Measurements from ENCODE around the gene LZTR1. TPM values are rescaled to one million over a fixed set of nuclear protein-coding genes. Genes with fewer than 3 reads are reported as not detected.

Gene LZTR1
- total RNA-seq, 3 donors from 2014 or later, result 37.6 to 59.0 (median 46.2) TPM

DNA sequence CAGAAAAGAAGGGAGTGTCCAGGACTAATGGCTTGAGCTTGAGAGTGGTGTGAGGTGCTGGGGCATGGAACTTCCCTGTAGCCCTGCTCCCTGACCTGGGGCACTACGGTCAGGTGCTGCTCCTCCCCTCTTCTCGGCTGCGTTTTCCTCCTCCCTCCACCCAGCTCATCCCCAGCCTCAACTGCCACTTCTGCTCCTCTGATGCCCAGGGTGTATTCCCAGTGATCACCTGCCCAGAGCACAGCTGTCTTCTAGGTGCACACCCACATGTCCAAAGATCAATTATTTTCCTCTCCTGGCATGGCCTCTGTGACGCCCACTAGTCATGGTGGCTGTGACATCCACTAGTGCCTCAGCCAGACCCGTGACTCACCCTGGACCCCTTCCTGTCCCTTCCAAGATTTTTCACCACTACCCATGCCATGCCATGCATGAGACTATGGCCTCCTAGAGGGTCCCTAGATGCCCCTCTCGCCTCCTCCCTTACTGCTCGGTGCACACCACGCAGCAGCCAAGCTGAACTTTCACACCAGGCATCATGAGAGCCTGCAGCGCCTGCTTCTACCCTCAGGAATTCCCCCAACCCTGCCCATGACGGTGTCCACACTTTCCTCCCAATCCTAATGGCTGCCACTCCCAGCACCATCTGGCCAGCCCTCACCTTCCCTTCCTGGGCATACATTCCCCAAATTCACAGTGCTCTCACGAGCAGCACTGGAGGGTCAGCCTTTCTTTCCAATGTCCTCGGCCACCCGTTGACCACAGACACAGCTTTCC lies 34.7 kb downstream of the LZTR1 start:
- Histone ChIP-seq H3K4me3 (no peak overlapping the region), H3K27ac (no peak overlapping the region), H3K27me3 (no peaks in the 10 kb centered on the region), H3K36me3 (no peaks in the 10 kb centered on the region), H3K9me3 (no peaks in the 10 kb centered on the region), H3K4me1 (peaks cover 7 to 8% of the 10 kb centered on the region in 2 donors)
- no peak for DNase-seq (ENCODE audit: low spot score in 2 of 2)
- TF ChIP-seq POLR2A (IDR thresholded peaks at IDR 0.05) (no peak), POLR2AphosphoS5 (IDR thresholded peaks at IDR 0.05) (no peak)
- TF ChIP-seq, protein P1, sequence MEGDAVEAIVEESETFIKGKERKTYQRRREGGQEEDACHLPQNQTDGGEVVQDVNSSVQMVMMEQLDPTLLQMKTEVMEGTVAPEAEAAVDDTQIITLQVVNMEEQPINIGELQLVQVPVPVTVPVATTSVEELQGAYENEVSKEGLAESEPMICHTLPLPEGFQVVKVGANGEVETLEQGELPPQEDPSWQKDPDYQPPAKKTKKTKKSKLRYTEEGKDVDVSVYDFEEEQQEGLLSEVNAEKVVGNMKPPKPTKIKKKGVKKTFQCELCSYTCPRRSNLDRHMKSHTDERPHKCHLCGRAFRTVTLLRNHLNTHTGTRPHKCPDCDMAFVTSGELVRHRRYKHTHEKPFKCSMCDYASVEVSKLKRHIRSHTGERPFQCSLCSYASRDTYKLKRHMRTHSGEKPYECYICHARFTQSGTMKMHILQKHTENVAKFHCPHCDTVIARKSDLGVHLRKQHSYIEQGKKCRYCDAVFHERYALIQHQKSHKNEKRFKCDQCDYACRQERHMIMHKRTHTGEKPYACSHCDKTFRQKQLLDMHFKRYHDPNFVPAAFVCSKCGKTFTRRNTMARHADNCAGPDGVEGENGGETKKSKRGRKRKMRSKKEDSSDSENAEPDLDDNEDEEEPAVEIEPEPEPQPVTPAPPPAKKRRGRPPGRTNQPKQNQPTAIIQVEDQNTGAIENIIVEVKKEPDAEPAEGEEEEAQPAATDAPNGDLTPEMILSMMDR (IDR thresholded peaks at IDR 0.05), result no peak
- intact Hi-C loops (cut with DNase I; ENCODE audit: low total_unique reads), result no loop called here

DNA sequence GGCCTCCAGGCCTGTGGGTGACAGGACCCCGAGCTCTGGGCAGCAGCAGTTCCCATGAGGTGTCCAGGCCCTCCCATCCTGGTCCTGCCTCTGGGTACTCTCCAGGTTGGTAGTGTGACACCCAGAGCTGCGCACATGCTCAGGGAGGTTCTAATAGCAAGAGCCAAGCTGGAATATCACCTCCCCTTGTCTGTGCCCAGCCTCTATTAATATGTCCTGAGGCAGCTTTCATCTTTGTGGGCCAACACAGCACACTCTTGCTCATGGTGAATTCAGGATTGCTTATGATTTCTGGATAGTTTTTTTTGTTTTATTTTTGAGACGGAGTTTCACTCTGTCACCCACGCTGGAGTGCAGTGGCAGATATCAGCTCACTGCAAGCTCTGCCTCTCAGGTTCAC lies 36.2 kb downstream of the LZTR1 start:
- H3K9me3 ChIP-seq, result no peaks in the 10 kb centered on the region
- no peak overlapping the region for H3K27ac ChIP-seq
- no peak overlapping the region for H3K4me3 ChIP-seq
- peaks cover 7 to 8% of the 10 kb centered on the region in 2 donors for H3K4me1 ChIP-seq
- no peak for TF ChIP-seq POLR2A (IDR thresholded peaks at IDR 0.05)
- no peak for TF ChIP-seq POLR2AphosphoS5 (IDR thresholded peaks at IDR 0.05)
- TF ChIP-seq, protein P1 (IDR thresholded peaks at IDR 0.05), result no peak
- intact Hi-C loops (cut with DNase I; ENCODE audit: low total_unique reads), result no loop called here
- no peak for DNase-seq (ENCODE audit: low spot score in 2 of 2)
- no peaks in the 10 kb centered on the region for H3K27me3 ChIP-seq
- H3K36me3 ChIP-seq, result no peaks in the 10 kb centered on the region

DNA sequence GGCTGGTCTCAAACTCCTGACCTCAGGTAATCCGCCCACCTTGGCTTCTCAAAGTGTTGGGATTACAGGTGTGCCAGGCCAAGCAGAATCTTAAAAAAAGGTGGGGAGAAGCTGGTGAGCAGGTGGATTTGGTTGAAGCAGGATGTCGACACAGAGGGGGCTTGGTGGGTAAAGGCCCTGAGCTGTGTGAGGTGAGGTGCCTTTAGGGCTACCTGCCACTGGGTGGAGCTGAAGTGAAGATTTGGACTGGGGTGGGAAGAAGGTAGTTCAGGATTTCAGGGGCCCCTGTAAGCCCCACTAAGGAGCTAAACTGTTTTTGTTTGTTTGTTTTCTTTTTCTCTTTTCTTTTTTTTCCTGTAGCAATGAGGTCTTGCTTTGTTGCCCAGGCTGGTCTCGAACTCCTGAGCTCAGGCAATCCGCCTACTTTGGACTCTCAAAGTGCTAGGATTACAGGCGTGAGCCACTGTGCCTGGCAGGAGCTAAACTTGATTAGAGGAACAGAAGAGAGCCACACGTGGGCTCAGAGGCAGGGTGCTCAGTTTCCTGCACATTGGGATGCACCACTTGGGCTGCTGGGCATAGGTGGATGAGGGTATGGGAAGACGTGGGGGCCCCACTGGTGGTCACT lies 38.8 kb downstream of the LZTR1 start:
- no peak overlapping the region for H3K27ac ChIP-seq
- intact Hi-C loops (cut with DNase I; ENCODE audit: low total_unique reads), result no loop called here
- H3K9me3 ChIP-seq, result no peaks in the 10 kb centered on the region
- no peak overlapping the region for H3K4me3 ChIP-seq
- DNase-seq (ENCODE audit: low spot score in 2 of 2), result no peak
- H3K4me1 ChIP-seq, result no peaks in the 10 kb centered on the region
- no peaks in the 10 kb centered on the region for H3K27me3 ChIP-seq
- H3K36me3 ChIP-seq, result no peaks in the 10 kb centered on the region
- no peak for TF ChIP-seq POLR2A (IDR thresholded peaks at IDR 0.05)
- TF ChIP-seq, protein P1 (IDR thresholded peaks at IDR 0.05), result no peak
- TF ChIP-seq POLR2AphosphoS5 (IDR thresholded peaks at IDR 0.05), result no peak

DNA sequence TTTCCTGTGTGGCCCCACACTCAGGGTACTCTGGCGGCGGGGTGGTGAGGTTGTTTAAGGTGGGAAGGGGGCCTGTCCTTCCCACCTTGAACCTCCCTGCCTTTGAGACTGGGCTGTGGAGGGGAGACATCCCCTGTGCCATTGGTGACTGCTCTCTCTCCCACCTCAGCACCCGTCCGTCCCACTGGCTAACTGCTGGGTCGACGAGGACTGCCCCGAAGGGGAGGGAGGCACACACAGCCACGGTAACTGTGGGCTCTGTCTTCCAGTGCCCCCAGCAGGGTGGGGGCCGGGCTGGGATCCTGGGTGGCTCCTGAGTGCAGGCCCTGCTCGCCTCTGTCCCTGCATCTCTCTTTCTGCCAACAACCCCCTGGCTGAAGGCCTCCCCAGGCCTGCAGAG lies 40.4 kb downstream of the LZTR1 start:
- Histone ChIP-seq H3K4me1 (no peaks in the 10 kb centered on the region), H3K27me3 (no peaks in the 10 kb centered on the region), H3K36me3 (no peaks in the 10 kb centered on the region), H3K9me3 (no peaks in the 10 kb centered on the region), H3K4me3 (no peak overlapping the region), H3K27ac (no peak overlapping the region)
- intact Hi-C loops (cut with DNase I; ENCODE audit: low total_unique reads), result no loop called here
- TF ChIP-seq POLR2A (IDR thresholded peaks at IDR 0.05) (no peak), POLR2AphosphoS5 (IDR thresholded peaks at IDR 0.05) (no peak)
- TF ChIP-seq, protein P1 (IDR thresholded peaks at IDR 0.05), result no peak
- DNase-seq (ENCODE audit: low spot score in 2 of 2), result no peak

DNA sequence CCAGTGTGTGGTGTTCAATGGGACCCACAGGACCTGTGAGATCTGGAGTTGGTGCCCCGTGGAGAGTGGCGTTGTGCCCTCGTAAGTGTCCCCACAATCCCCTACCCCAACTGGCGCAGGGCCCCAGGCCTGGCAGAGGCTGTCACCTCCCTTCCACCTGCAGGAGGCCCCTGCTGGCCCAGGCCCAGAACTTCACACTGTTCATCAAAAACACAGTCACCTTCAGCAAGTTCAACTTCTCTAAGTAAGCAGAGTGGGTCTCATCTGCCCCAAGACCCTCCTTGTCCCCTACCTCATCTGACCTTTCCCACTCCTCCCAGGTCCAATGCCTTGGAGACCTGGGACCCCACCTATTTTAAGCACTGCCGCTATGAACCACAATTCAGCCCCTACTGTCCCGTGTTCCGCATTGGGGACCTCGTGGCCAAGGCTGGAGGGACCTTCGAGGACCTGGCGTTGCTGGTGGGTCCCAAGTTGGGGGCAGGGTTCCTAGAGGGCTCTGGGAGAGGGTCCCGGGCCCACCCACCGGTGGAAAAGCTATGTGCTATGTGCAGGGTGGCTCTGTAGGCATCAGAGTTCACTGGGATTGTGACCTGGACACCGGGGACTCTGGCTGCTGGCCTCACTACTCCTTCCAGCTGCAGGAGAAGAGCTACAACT lies 41.0 kb downstream of the LZTR1 start:
- H3K4me1 ChIP-seq, result no peaks in the 10 kb centered on the region
- H3K4me3 ChIP-seq, result no peak overlapping the region
- no peaks in the 10 kb centered on the region for H3K9me3 ChIP-seq
- intact Hi-C loops (cut with DNase I; ENCODE audit: low total_unique reads), result no loop called here
- H3K27ac ChIP-seq, result no peak overlapping the region
- H3K36me3 ChIP-seq, result no peaks in the 10 kb centered on the region
- TF ChIP-seq, protein P1 (IDR thresholded peaks at IDR 0.05), result no peak
- TF ChIP-seq POLR2AphosphoS5 (IDR thresholded peaks at IDR 0.05) (no peak), POLR2A (IDR thresholded peaks at IDR 0.05) (no peak)
- DNase-seq (ENCODE audit: low spot score in 2 of 2), result no peak
- no peaks in the 10 kb centered on the region for H3K27me3 ChIP-seq
